ENCODE measurements around the gene TOE1.
"Not testable (repeated sequence)": the region's sequence is repeated elsewhere in the genome, so short reads cannot be mapped to it uniquely, and the experiment has no call there.

Gene TOE1

GRCh38 chr1:45339789-45340558, at the start of gene TOE1, which contains the start of gene MUTYH:
Gene TOE1 (plus strand): TSS chr1:45340170. CDS start chr1:45340253, 83 bp downstream.
Gene MUTYH (minus strand): TSS chr1:45340440. CDS start chr1:45334505, 5,935 bp downstream.
- DNase-seq, result peak; percentile 92

GRCh38 chr1:45291002-45291401, 49.0 kb upstream of the TOE1 start:
- not testable (repeated sequence) for DNase-seq

DNA sequence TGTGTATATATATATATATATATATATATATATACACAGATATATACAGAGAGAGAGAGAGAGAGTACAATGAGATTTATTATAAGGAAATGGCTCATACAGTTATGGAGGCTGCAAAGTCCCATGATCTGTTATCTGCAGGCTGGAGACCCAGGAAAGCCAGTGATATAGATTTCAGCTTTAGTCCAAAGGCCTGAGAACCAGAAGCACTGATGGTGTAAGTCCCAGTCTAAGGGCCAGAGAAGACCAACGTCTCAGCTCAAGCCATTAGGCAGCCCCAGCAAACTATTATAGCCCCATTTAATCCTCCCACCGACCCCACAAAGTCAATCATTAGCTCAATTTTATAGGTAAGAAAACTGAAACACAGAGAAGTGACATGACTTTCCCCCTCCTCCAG, 48.3 kb upstream of the TOE1 start:
- no peak for DNase-seq

DNA sequence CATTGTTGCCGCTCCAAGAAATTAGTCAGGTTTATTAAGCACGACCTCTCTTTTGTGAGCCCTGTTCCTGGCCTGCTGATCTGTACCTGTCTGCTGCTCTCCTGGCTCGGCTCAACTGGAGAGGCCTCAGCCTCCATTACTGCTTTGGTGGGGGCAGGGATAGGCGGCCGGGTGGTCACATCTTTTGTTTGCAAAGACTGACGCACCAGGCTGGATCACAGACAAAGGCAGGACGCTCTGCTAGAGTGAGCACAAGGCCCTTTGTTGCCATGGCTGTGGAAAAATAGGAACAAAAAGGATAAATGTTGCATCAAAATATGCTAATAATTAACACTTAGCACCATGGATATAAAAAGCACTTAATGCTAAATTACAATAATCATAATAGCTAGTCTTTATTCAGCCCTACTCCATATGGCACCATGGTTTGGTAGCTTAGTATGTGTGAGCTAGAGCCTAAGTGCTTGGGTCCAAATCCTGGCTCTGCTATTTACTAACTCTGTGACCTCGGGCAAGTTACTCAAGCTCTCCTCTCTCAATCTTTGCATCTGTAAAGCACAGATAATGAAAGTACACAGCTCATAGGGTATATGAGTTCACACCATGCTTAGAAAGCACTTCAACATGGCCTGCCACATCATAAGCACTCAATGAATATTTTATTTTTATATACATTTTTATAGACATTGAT, 42.2 kb upstream of the TOE1 start:
- no peak for DNase-seq

- no peak for DNase-seq
These were observed 40.7 kb upstream of the TOE1 start for GRCh38 chr1:45299296-45299695.

DNA sequence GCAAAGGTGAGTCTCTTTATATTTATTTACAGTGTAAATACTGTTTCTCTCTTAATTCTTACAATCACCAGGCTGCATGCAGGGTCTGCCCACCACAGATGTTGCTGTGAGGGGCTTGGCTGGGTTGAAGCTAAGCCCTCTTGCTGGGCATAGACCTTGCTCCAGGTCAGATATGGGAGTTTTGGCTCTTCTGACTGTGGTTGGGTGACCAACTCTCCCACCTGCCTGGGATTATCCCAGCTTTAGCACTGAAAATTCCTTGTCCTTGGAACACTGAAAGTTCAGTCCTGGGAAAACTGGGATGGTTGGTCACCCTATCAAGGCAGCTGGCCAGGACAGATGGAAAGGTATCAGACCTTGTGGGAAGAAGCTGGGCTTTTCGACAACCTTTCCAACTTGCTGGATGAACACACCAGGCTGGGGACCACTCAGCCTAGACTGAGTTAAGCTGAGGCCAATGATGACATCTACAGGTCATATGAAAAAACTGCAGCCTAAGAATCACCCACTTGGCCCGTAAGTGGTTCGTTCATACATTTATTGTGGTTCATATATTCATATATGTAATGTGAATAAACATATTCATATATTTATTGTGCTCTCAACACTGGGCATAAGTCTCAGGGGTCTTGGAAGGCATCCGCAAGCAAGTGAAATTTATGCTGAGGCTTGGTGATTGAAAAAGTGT, 39.8 kb upstream of the TOE1 start:
- DNase-seq, result peak; percentile 35

DNA sequence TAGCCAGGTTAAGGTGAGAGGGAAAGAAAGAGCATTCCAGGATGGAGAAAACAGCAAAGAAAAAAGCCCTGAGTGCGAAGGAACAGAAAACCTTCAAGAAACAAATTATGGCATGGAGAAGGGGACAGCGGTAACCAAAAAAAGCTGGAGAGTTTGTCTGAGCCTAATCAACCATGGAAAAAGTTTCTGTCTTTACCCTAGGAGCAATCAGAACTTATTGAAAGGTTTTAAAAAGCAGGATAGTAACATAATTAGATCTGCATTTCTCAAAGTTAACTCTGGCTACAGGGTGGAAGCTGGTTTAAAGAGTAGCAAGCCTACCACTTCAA, 39.3 kb upstream of the TOE1 start:
- DNase-seq, result no peak

DNA sequence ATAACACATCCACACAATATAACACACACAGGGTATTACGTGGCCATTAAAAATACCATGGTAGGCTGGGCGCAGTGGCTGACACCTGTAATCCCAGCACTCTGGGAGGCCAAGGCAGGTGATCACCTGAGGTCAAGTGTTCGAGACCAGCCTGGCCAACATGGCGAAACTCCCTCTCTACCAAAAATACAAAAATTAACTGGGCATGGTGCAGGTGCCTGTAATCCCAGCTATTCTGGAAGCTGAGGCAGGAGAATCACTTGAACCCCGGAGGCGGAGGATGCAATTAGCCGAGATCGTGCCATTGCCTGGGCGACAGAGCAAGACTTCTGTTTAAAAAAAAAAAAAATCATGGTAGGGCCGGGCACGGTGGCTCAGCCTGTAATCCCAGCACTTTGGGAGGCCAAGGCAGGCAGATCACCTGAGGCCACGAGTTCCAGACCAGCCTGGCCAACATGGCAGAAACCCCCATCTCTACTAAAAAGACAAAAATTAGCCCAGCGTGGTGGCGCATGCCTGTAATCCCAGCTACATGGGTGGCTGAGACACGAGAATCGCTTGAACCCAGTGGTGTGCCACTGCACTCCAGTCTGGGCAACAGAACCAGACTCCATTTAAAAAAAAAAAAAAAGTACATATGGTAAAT, 37.3 kb upstream of the TOE1 start:
- DNase-seq, result no peak

GRCh38 chr1:45303520-45304310, 36.3 kb upstream of the TOE1 start:
- peak; percentile 84 for DNase-seq

- no peak for DNase-seq
These were observed 35.5 kb upstream of the TOE1 start for GRCh38 chr1:45304311-45305081.

GRCh38 chr1:45305231-45305630, 34.7 kb upstream of the TOE1 start:
- DNase-seq, result no peak

DNA sequence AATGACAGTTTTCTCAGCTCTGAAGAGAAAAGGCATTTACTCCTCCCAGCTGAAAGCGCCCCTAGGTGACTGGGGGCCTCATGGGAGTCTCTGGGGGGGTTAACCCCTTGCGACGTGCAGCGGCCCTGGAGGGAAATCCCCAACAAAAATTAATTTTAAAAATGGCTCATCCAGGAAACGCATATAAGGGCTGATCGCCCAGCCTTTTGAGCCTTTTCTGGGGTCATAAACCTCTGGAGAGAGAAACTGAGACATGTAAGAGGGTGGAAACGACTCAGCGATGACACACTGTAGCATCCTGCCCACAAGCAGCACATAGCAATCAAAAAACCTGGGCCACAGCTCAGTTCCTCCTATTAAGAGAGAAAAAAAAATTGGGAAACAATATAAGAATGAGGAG, 33.7 kb upstream of the TOE1 start:
- no peak for DNase-seq

DNA sequence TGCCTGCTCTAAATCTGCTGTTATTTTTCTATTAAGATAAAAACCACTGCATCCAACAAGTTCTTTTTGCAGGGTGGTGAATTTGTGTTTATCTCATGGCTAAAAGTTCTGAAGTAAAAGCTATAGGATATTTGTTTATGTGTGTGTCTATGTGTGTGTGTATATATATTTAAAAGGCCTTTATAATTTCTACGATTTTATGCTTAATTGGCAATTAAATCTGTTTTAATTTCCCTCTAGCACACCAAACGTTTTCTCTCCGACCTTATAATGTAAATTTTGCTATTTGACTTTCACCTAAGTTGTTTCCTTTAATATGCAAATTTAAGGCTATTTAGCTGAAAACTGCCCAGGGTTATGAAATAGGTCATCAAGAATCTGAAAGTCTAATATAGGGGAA, 33.1 kb upstream of the TOE1 start:
- DNase-seq, result no peak

- no peak for DNase-seq
These were observed 25.7 kb upstream of the TOE1 start for GRCh38 chr1:45314266-45314665.

DNA sequence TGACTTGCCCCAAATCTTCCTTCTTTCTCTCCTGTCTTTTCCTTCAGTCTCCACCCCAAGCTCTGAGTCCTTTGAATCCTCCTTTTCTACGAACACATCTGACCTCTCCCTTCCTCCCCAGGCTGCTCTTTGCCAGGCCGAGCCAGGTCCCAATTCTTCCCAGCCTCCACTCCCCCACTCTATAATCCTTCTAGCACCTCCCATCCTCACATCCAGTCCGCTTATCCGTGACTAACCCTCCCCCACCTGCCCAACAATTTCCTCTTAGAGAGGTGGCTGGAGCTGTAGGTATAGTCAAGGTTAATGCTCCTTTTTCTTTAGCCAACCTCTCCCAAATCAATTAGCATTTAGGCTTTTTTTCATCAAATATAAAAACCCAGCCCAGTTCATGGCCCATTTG, 22.8 kb upstream of the TOE1 start:
- no peak for DNase-seq

DNA sequence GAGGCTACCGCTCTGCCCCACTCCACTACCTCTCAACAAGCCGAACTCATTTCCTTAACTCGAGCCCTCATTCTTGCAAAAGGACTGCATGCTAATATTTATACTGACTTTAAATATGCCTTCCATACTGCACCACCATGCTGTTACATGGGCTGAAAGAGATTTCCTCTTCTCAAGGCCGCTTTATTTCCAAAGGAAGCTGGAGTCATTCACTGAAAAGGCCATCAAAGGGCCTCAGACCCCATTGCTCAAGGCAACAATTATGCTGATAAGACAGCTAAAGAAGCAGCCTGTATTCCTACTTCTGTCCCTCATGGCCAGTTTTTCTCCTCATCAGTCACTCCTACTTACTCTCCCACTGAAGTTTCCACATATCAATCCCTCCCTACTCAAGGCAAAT, 20.2 kb upstream of the TOE1 start:
- no peak for DNase-seq

GRCh38 chr1:45321444-45321843, 18.5 kb upstream of the TOE1 start:
- DNase-seq, result no peak

DNA sequence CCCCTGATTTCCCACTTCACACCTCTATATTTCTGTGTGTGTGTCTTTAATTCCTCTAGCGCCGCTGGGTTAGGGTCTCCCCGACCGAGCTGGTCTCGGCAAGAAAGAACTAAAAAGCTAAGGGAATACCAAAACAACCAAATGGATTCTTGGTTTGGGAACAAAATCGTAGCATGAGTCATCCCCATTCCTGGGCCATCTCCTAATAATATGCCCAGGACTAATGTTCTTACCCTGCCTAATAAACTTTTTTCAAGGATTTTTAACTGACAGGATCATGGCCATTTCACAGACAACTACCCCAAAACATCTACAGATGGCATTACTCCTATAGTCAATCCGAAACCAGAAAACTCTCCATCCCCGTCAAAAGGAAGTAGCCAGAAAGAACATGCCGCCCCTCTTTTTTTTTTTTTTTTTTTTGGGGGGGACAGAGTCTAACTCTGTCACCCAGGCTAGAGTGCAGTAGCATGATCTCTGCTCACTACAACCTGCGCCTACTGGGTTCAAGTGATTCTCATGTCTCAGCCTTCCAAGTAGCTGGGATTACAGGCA, 17.4 kb upstream of the TOE1 start:
- DNase-seq, result no peak

DNA sequence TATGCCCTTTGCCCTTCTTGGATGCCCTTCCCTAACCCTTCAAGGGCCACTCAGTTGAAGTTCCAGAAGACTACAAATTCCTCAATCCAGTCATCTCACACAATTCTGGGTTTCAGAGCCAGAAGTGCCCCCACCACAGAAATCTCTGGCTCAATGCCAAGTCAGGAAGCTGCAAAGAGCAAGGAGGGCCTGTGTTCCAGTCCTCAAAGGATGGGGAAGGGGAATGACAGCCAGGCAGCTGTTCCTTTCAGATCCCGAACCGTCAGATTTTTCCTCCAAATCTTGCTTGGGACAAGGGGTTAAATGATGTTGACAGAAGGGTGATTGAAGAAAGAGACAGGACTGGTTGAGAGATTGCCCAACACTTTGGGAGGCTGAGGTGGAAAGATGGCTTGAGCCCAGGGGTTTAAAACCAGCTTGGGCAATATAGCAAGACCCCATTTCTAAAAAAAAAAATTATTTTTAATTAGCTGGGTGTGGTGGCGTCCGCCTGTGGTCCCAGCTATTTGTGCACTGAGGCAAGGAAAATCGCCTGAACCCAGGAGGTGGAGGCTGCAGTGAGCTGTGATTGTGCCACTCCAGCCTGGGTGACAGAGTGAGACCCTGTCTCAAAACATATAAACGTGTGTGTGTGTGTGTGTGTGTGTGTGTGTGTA, 14.0 kb upstream of the TOE1 start:
- no peak for DNase-seq

- DNase-seq, result peak; percentile 66
These were observed 13.0 kb upstream of the TOE1 start, which contains the start of gene HPDL for GRCh38 chr1:45326627-45327623. Gene HPDL (plus strand): TSS chr1:45326895. CDS start chr1:45327149, 254 bp downstream.

Measured in NCI-H510A (cell line).